Peyer's patch (tissue), 4 donors: ENCODE results near the gene C9orf50.

Experiments
- POLR2A ChIP-seq, 2 donors: fragments of 450-650 bp; IDR thresholded peaks; one replicate each; pipeline ENCODE4 v1.5.1; 2017; ENCODE audit warnings: antibody characterized with exemption in 2 of 2, mild to moderate bottlenecking in 2 of 2, moderate library complexity in 2 of 2
- TF ChIP-seq, protein P1 (sequence below), 6 experiments: fragments of 450-650 bp in 4 of 6; fragments of 200-600 bp in 2 of 6; sonication (generic) in 1 of 6; IDR thresholded peaks; one replicate each; pipeline ENCODE4 v1.5.1; 2017 to 2019; ENCODE audit warnings: antibody characterized with exemption in 6 of 6, mild to moderate bottlenecking in 3 of 6, moderate library complexity in 1 of 6

GRCh38 chr9:129562514-129562913 is 58.4 kb downstream of the C9orf50 start:
- no peak for TF ChIP-seq POLR2A (IDR thresholded peaks at IDR 0.05)
- TF ChIP-seq, protein P1, sequence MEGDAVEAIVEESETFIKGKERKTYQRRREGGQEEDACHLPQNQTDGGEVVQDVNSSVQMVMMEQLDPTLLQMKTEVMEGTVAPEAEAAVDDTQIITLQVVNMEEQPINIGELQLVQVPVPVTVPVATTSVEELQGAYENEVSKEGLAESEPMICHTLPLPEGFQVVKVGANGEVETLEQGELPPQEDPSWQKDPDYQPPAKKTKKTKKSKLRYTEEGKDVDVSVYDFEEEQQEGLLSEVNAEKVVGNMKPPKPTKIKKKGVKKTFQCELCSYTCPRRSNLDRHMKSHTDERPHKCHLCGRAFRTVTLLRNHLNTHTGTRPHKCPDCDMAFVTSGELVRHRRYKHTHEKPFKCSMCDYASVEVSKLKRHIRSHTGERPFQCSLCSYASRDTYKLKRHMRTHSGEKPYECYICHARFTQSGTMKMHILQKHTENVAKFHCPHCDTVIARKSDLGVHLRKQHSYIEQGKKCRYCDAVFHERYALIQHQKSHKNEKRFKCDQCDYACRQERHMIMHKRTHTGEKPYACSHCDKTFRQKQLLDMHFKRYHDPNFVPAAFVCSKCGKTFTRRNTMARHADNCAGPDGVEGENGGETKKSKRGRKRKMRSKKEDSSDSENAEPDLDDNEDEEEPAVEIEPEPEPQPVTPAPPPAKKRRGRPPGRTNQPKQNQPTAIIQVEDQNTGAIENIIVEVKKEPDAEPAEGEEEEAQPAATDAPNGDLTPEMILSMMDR (IDR thresholded peaks at IDR 0.05) = no peak
